Esophagus mucosa (tissue), 1 donor: ENCODE measurements around the gene PPP1R15A. TPM values are rescaled to one million over a fixed set of nuclear protein-coding genes. Genes with fewer than 3 reads are reported as not detected.
"Not testable (repeated sequence)": the region's sequence is repeated elsewhere in the genome, so short reads cannot be mapped to it uniquely, and the experiment has no call there.

Experiments used
- ATAC-seq: fragments of 200-7000 bp; cut with Tn5 transposase; one replicate; pipeline ENCODE4 v1.9.1; 2020
- total RNA-seq: library from RNA; stranded (reverse); gene quantifications from one replicate; pipeline ENCODE4 v1.2.4, GENCODE V29; 2023
- donor health status: DM: yes; HTN: yes; CAD: no.

Gene PPP1R15A
- total RNA-seq, 1 donor from 2014 or later: 30.0 TPM

GRCh38 chr19:48915757-48916156 is 43.5 kb downstream of the PPP1R15A start:
- ATAC-seq: no peak

- no peak for ATAC-seq
Observed at GRCh38 chr19:48918071-48918470, 45.9 kb downstream of the PPP1R15A start.

- no peak for ATAC-seq
Observed at GRCh38 chr19:48918801-48919247, 46.6 kb downstream of the PPP1R15A start.

- ATAC-seq: not testable (repeated sequence)
Observed at GRCh38 chr19:48919271-48919670, 47.0 kb downstream of the PPP1R15A start.

- ATAC-seq: no peak
Observed at GRCh38 chr19:48920949-48921348, 48.7 kb downstream of the PPP1R15A start.

GRCh38 chr19:48921721-48922500 is 49.7 kb downstream of the PPP1R15A start:
- ATAC-seq: no peak

GRCh38 chr19:48922548-48923490 is 50.6 kb downstream of the PPP1R15A start:
- ATAC-seq: no peak

- ATAC-seq: peak; percentile 70
Observed at GRCh38 chr19:48925240-48925843, 53.1 kb downstream of the PPP1R15A start.

Other genes with a start within 250 kb of the PPP1R15A start
- gene DBP, start 235.0 kb upstream of the PPP1R15A start, total RNA-seq: 6.7 TPM
- gene CA11, start 226.2 kb upstream of the PPP1R15A start, total RNA-seq: 3.1 TPM
- gene NTN5, start 199.4 kb upstream of the PPP1R15A start, total RNA-seq: not detected
- gene FUT2, start 176.4 kb upstream of the PPP1R15A start, total RNA-seq: 101 TPM
- 0.56 TPM for gene MAMSTR, start 152.7 kb upstream of the PPP1R15A start, total RNA-seq
- gene RASIP1, start 131.8 kb upstream of the PPP1R15A start, total RNA-seq: 7.3 TPM
- gene IZUMO1, start 125.5 kb upstream of the PPP1R15A start, total RNA-seq: 1.3 TPM
- 6.1 TPM for gene FUT1, start 119.8 kb upstream of the PPP1R15A start, total RNA-seq
- gene FGF21, start 116.9 kb upstream of the PPP1R15A start, total RNA-seq: not detected
- 31.0 TPM for gene BCAT2, start 61.4 kb upstream of the PPP1R15A start, total RNA-seq
- gene HSD17B14, start 35.9 kb upstream of the PPP1R15A start, total RNA-seq: 0.40 TPM
- gene PLEKHA4, start 3.8 kb upstream of the PPP1R15A start, total RNA-seq: 8.1 TPM
- gene TULP2, start 26.3 kb downstream of the PPP1R15A start, total RNA-seq: 0.24 TPM
- gene NUCB1, start 27.9 kb downstream of the PPP1R15A start, total RNA-seq: 104 TPM
- 1.2 TPM for gene DHDH, start 61.3 kb downstream of the PPP1R15A start, total RNA-seq
- gene BAX, start 82.5 kb downstream of the PPP1R15A start, total RNA-seq: 58.9 TPM
- 417 TPM for gene FTL, start 92.9 kb downstream of the PPP1R15A start, total RNA-seq
- gene GYS1, start 120.9 kb downstream of the PPP1R15A start, total RNA-seq: 50.8 TPM
- 79.0 TPM for gene RUVBL2, start 121.5 kb downstream of the PPP1R15A start, total RNA-seq
- not detected for gene LHB, start 144.7 kb downstream of the PPP1R15A start, total RNA-seq
- gene CGB3, start 151.9 kb downstream of the PPP1R15A start, total RNA-seq: not detected
- not detected for gene CGB2, start 159.5 kb downstream of the PPP1R15A start, total RNA-seq
- not detected for gene CGB1, start 164.5 kb downstream of the PPP1R15A start, total RNA-seq
- gene CGB5, start 171.4 kb downstream of the PPP1R15A start, total RNA-seq: not detected
- gene CGB8, start 176.7 kb downstream of the PPP1R15A start, total RNA-seq: not detected
- gene CGB7, start 185.3 kb downstream of the PPP1R15A start, total RNA-seq: 0.52 TPM
- gene NTF4, start 192.4 kb downstream of the PPP1R15A start, total RNA-seq: 5.6 TPM
- not detected for gene KCNA7, start 200.3 kb downstream of the PPP1R15A start, total RNA-seq
- gene SNRNP70, start 213.0 kb downstream of the PPP1R15A start, total RNA-seq: 82.3 TPM
- 11.7 TPM for gene LIN7B, start 241.9 kb downstream of the PPP1R15A start, total RNA-seq
- gene C19orf73, start 246.7 kb downstream of the PPP1R15A start, total RNA-seq: 1.3 TPM
- 9.2 TPM for gene PPFIA3, start 247.1 kb downstream of the PPP1R15A start, total RNA-seq